KMS-11 (cell line): ENCODE data around the gene PARP12.

Experiments
- H2AFZ ChIP-seq: fragments of 200-600 bp; sonication (generic); 2 replicates; pipeline ENCODE4 v1.6.1; 2016; ENCODE audit warnings: antibody characterized with exemption, mixed run types, low read depth
- H3K27ac ChIP-seq: fragments of 200-600 bp; sonication (generic); 2 replicates; pipeline ENCODE4 v1.6.1; 2016; ENCODE audit warnings: mild to moderate bottlenecking, mixed run types
- H3K27me3 ChIP-seq: fragments of 200-600 bp; sonication (generic); 2 replicates; pipeline ENCODE4 v1.6.1; 2017; ENCODE audit warnings: mild to moderate bottlenecking, low read depth, mixed run types, moderate library complexity; ENCODE audit not compliant: insufficient read depth
- H3K36me3 ChIP-seq: fragments of 200-600 bp; sonication (generic); 2 replicates; pipeline ENCODE4 v1.6.1; 2017; ENCODE audit warnings: mild to moderate bottlenecking, mixed run types; ENCODE audit not compliant: insufficient read depth
- H3K4me1 ChIP-seq: fragments of 200-600 bp; sonication (generic); 2 replicates; pipeline ENCODE4 v1.6.1; 2016; ENCODE audit warnings: mild to moderate bottlenecking, low read depth, mixed run types; ENCODE audit not compliant: poor library complexity, severe bottlenecking
- H3K4me2 ChIP-seq: fragments of 200-600 bp; sonication (generic); 2 replicates; pipeline ENCODE4 v1.7.0; 2016; ENCODE audit warnings: mild to moderate bottlenecking, mixed run types
- H3K4me3 ChIP-seq: fragments of 200-600 bp; sonication (generic); IDR thresholded peaks from 2 replicates; pipeline ENCODE4 v1.6.1; 2017; ENCODE audit warnings: low read depth, low read length, mixed read lengths; ENCODE audit not compliant: insufficient read depth
- H3K79me2 ChIP-seq: fragments of 200-600 bp; sonication (generic); 2 replicates; pipeline ENCODE4 v1.6.1; 2016; ENCODE audit warnings: low read depth, mixed run types; ENCODE audit not compliant: insufficient read depth
- H3K9ac ChIP-seq: fragments of 200-600 bp; sonication (generic); 2 replicates; pipeline ENCODE4 v1.6.1; 2016; ENCODE audit warnings: mild to moderate bottlenecking, mixed run types
- H4K20me1 ChIP-seq: fragments of 200-600 bp; sonication (generic); 2 replicates; pipeline ENCODE4 v1.6.1; 2016; ENCODE audit warnings: mild to moderate bottlenecking, mixed run types; ENCODE audit not compliant: insufficient read depth
- TF ChIP-seq, protein P1 (sequence below): fragments of 200-600 bp; sonication (generic); conservative IDR thresholded peaks from 2 replicates; pipeline ENCODE4 v1.6.1; 2017; ENCODE audit warnings: low read depth, mild to moderate bottlenecking, antibody characterized with exemption, low read length, moderate library complexity, mixed read lengths

The PARP12 gene

DNA sequence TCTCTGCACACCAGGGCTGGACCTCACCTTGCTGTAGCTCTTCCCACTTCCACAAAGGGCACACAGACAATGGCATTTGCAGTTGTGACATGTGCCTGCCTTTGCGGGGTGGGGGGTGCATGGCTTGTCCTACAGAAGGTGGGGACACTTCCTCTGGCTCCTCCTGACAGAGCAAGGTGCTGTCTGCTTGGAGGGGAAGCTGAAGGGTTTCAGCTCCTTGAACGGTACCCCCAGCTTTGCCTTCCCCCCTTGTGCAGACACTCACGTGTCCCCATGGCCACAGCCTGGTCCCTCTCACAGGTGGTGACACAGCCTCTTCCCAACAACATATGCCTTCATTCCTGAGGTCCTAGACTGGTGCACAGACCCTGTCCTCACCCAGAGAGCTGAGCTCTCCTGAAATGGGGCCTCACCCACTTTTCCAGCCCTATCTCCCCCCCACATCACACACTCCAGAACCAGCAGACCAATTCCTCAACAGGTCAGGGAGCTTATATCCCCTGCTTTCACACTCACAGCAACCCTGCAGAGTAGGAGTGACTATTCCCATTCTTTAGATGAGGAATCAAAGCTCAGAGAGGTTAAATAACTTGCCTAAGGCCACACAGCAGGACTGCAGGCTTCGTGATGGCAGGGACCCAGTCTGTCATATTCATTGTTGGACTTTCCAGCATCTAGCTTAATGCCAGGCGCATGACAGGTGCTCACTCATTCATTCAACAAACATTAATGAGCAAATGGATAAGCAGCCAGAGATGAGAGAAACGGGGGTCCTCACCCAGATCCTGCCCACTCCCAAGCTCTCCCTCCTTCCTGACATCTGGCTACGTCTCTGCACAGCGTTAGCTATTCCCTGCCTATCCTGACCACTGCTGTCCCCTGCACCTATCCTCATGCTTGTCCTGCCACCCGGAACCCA lies 44.4 kb downstream of the PARP12 start:
- TF ChIP-seq, protein P1, sequence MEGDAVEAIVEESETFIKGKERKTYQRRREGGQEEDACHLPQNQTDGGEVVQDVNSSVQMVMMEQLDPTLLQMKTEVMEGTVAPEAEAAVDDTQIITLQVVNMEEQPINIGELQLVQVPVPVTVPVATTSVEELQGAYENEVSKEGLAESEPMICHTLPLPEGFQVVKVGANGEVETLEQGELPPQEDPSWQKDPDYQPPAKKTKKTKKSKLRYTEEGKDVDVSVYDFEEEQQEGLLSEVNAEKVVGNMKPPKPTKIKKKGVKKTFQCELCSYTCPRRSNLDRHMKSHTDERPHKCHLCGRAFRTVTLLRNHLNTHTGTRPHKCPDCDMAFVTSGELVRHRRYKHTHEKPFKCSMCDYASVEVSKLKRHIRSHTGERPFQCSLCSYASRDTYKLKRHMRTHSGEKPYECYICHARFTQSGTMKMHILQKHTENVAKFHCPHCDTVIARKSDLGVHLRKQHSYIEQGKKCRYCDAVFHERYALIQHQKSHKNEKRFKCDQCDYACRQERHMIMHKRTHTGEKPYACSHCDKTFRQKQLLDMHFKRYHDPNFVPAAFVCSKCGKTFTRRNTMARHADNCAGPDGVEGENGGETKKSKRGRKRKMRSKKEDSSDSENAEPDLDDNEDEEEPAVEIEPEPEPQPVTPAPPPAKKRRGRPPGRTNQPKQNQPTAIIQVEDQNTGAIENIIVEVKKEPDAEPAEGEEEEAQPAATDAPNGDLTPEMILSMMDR = no peak
- H3K4me2 ChIP-seq = no peak overlapping the region
- no peaks in the 10 kb centered on the region for H4K20me1 ChIP-seq
- no peaks in the 10 kb centered on the region for H3K36me3 ChIP-seq
- H3K27ac ChIP-seq = no peak overlapping the region
- H3K4me3 ChIP-seq = no peak overlapping the region
- H2AFZ ChIP-seq = no peak overlapping the region
- no peaks in the 10 kb centered on the region for H3K4me1 ChIP-seq
- no peaks in the 10 kb centered on the region for H3K79me2 ChIP-seq
- H3K9ac ChIP-seq = no peak overlapping the region
- H3K27me3 ChIP-seq = no peaks in the 10 kb centered on the region

DNA sequence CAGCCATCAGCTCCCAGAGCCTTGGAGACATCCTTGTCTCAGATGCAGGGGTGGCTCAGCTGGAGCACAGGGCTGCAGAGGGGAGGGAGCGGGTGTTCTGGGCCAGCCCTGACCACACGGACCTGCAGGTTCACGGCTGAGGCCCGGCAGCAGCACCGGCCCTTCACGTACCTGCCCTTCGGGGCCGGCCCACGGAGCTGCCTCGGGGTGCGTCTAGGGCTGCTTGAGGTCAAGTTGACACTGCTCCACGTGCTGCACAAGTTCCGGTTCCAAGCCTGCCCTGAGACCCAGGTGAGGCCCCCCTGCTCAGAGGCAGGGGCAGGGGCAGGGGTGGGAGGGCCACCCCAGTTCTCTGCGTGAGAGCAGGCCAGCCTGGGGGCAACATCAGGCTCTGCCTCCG lies 45.2 kb downstream of the PARP12 start:
- Histone ChIP-seq H3K4me3 (no peak overlapping the region), H3K9ac (no peak overlapping the region), H3K27ac (no peak overlapping the region), H3K4me1 (no peaks in the 10 kb centered on the region), H3K27me3 (no peaks in the 10 kb centered on the region), H3K79me2 (no peaks in the 10 kb centered on the region), H3K36me3 (no peaks in the 10 kb centered on the region), H3K4me2 (no peak overlapping the region), H2AFZ (no peak overlapping the region), H4K20me1 (no peaks in the 10 kb centered on the region)
- TF ChIP-seq, protein P1 = no peak

- no peaks in the 10 kb centered on the region for H3K36me3 ChIP-seq
- TF ChIP-seq, protein P1 = no peak
- no peaks in the 10 kb centered on the region for H4K20me1 ChIP-seq
- H3K4me1 ChIP-seq = no peaks in the 10 kb centered on the region
- no peak overlapping the region for H3K4me2 ChIP-seq
- H3K27ac ChIP-seq = no peak overlapping the region
- H3K9ac ChIP-seq = no peak overlapping the region
- H3K4me3 ChIP-seq = no peak overlapping the region
- H3K27me3 ChIP-seq = no peaks in the 10 kb centered on the region
- H2AFZ ChIP-seq = no peak overlapping the region
- no peaks in the 10 kb centered on the region for H3K79me2 ChIP-seq
Observed at GRCh38 chr7:140017034-140017433, 45.7 kb downstream of the PARP12 start.

DNA sequence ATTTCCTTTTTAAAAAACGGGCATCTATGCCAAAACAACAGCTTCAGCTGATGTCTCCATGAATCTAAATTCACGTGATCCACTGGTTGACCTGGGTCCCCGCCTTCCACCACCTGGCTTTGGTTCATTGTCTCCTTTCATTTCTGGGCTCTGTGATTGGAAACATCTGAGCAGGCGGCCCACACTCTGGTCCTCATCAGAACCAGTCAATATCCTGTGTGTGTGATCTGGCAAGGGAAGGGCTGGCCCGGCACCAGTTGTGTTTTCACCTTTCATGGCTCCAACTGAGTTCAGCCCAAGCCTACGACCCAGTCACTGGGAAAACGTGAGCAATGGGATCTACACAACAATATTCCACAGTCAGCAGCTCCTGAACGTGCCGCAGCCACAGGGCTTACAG lies 46.2 kb downstream of the PARP12 start:
- Histone ChIP-seq H3K79me2 (no peaks in the 10 kb centered on the region), H2AFZ (no peak overlapping the region), H3K27ac (no peak overlapping the region), H3K4me1 (no peaks in the 10 kb centered on the region), H3K9ac (no peak overlapping the region), H3K4me3 (no peak overlapping the region), H3K36me3 (no peaks in the 10 kb centered on the region), H3K27me3 (no peaks in the 10 kb centered on the region), H3K4me2 (no peak overlapping the region), H4K20me1 (no peaks in the 10 kb centered on the region)
- TF ChIP-seq, protein P1 = no peak
